WTC11 (cell line): ENCODE results near the gene MARK3. TPM values are rescaled to one million over a fixed set of nuclear protein-coding genes. Genes with fewer than 3 reads are reported as not detected.
A peak's percentile ranks its signal among the peaks of the same experiment; 100 is the strongest.

Source experiments
- ATAC-seq: fragments of 200-7000 bp; cut with Tn5 transposase; 2 replicates; pipeline ENCODE4 v1.10.0; 2021; ENCODE audit warnings: mild to moderate bottlenecking, moderate library complexity
- Bru-seq: library from RNA; stranded (reverse); fragments of 400-500 nt; gene quantifications from one replicate; lab custom pipeline; 2021; lab: Mats Ljungman, UMichigan
- CTCF ChIA-PET: fragments of 300-600 bp; sonication (Branson Sonifier 250); formaldehyde crosslinking; loops from one replicate; lab custom pipeline; 2021; ENCODE audit warnings: antibody characterized with exemption; lab: Charles Lee
- POLR2A ChIA-PET: fragments of 350-600 bp; sonication (Branson Sonifier 250); formaldehyde crosslinking; loops from one replicate; lab custom pipeline; 2021; ENCODE audit warnings: antibody characterized with exemption; lab: Charles Lee
- DNase-seq: peaks from one replicate; pipeline ENCODE4 v3.0.0; 2021; ENCODE audit warnings: low spot score
- H3K27ac Mint-ChIP-seq: 2 replicates; pipeline ENCODE4 v1.8.0; 2021; ENCODE audit warnings: mixed read lengths
- H3K27me3 Mint-ChIP-seq: 2 replicates; pipeline ENCODE4 v1.8.0; 2021; ENCODE audit warnings: low read depth, mild to moderate bottlenecking, moderate library complexity, mixed read lengths
- H3K36me3 Mint-ChIP-seq: 2 replicates; pipeline ENCODE4 v1.8.0; 2021; ENCODE audit warnings: mixed read lengths
- H3K4me1 Mint-ChIP-seq: 2 replicates; pipeline ENCODE4 v1.8.0; 2022; ENCODE audit warnings: mixed read lengths
- H3K4me3 Mint-ChIP-seq: 2 replicates; pipeline ENCODE4 v1.8.0; 2021; ENCODE audit warnings: mild to moderate bottlenecking, moderate library complexity, mixed read lengths
- H3K9me3 Mint-ChIP-seq: 2 replicates; pipeline ENCODE4 v1.8.0; 2021; ENCODE audit warnings: mixed read lengths
- ELF4 ChIP-seq: sonication (generic); formaldehyde crosslinking; IDR thresholded peaks from 2 replicates; pipeline ENCODE4 v1.8.1; 2022; ENCODE audit warnings: low read depth, mild to moderate bottlenecking, moderate library complexity, missing genetic modification reagents
- ETV6 ChIP-seq: sonication (generic); formaldehyde crosslinking; IDR thresholded peaks from 2 replicates; pipeline ENCODE4 v1.8.1; 2022; ENCODE audit warnings: mild to moderate bottlenecking, missing genetic modification reagents
- FOXP1 ChIP-seq: sonication (generic); formaldehyde crosslinking; IDR thresholded peaks from 2 replicates; pipeline ENCODE4 v1.8.0; 2022; ENCODE audit warnings: missing genetic modification reagents, mild to moderate bottlenecking, moderate library complexity, borderline replicate concordance
- KAT7 ChIP-seq: sonication (generic); formaldehyde crosslinking; IDR thresholded peaks from 2 replicates; pipeline ENCODE4 v1.8.1; 2023; ENCODE audit warnings: missing genetic modification reagents, mild to moderate bottlenecking, borderline replicate concordance
- MXD4 ChIP-seq: fragments of 250-450 bp; sonication (Bioruptor Pico); IDR thresholded peaks from 2 replicates; pipeline ENCODE4 v1.8.0; 2021; ENCODE audit warnings: mild to moderate bottlenecking, moderate library complexity, borderline replicate concordance
- NR1H2 ChIP-seq: sonication (generic); formaldehyde crosslinking; IDR thresholded peaks from 2 replicates; pipeline ENCODE4 v1.9.0; 2021; ENCODE audit warnings: mild to moderate bottlenecking, moderate library complexity, missing genetic modification reagents
- RELA ChIP-seq: sonication (generic); formaldehyde crosslinking; IDR thresholded peaks from 2 replicates; pipeline ENCODE4 v1.8.1; 2022; ENCODE audit warnings: missing genetic modification reagents, mild to moderate bottlenecking, borderline replicate concordance
- SMAD3 ChIP-seq: sonication (generic); formaldehyde crosslinking; IDR thresholded peaks from 2 replicates; pipeline ENCODE4 v1.8.0; 2022; ENCODE audit warnings: missing genetic modification reagents, mild to moderate bottlenecking, borderline replicate concordance
- TEAD1 ChIP-seq: sonication (generic); formaldehyde crosslinking; IDR thresholded peaks from 2 replicates; pipeline ENCODE4 v1.8.0; 2022; ENCODE audit warnings: mild to moderate bottlenecking, missing genetic modification reagents
- ZNF138 ChIP-seq: sonication (generic); formaldehyde crosslinking; conservative IDR thresholded peaks from 2 replicates; pipeline ENCODE4 v1.8.1; 2022; ENCODE audit warnings: mild to moderate bottlenecking, moderate library complexity, missing genetic modification reagents
- ZNF396 ChIP-seq: fragments of 250-450 bp; sonication (Bioruptor Pico); IDR thresholded peaks from 2 replicates; pipeline ENCODE4 v1.8.0; 2021; ENCODE audit warnings: mild to moderate bottlenecking, moderate library complexity, borderline replicate concordance
- ZNF416 ChIP-seq: fragments of 250-450 bp; sonication (Bioruptor Pico); IDR thresholded peaks from 2 replicates; pipeline ENCODE4 v1.9.0; 2021; ENCODE audit warnings: mild to moderate bottlenecking, inconsistent platforms
- ZNF671 ChIP-seq: fragments of 250-450 bp; sonication (Bioruptor Pico); IDR thresholded peaks from 2 replicates; pipeline ENCODE4 v1.8.0; 2021; ENCODE audit warnings: mild to moderate bottlenecking
- long read RNA-seq, 3 experiments: library from RNA in 1 of 3; library from capped mRNA in 1 of 3; library from polyadenylated mRNA in 1 of 3; unstranded in 2 of 3; stranded (forward) in 1 of 3; transcript quantifications; one replicate each; pipeline ENCODE4 v2.0.0, GENCODE V29; 2021
- total RNA-seq: library from RNA; stranded (reverse); gene quantifications from 3 replicates; pipeline ENCODE4 v1.2.3, GENCODE V29; 2021
- TF ChIP-seq, protein P1 (sequence below): fragments of 250-450 bp; sonication (Bioruptor Pico); IDR thresholded peaks from 2 replicates; pipeline ENCODE4 v1.8.0; 2021; ENCODE audit warnings: mild to moderate bottlenecking
- TF ChIP-seq, protein P2 (sequence below): sonication (generic); formaldehyde crosslinking; IDR thresholded peaks from 2 replicates; pipeline ENCODE4 v1.8.1; 2023; ENCODE audit warnings: mild to moderate bottlenecking, moderate library complexity, missing genetic modification reagents
- TF ChIP-seq, protein P3 (sequence below): fragments of 250-450 bp; sonication (Bioruptor Pico); IDR thresholded peaks from 2 replicates; pipeline ENCODE4 v2.1.2; 2022; ENCODE audit warnings: mild to moderate bottlenecking, moderate library complexity
- TF ChIP-seq, protein P4 (sequence below): sonication (generic); formaldehyde crosslinking; IDR thresholded peaks from 2 replicates; pipeline ENCODE4 v1.8.1; 2023; ENCODE audit warnings: mild to moderate bottlenecking, missing genetic modification reagents, moderate library complexity
- TF ChIP-seq, protein P5 (sequence below): sonication (generic); formaldehyde crosslinking; IDR thresholded peaks from 2 replicates; pipeline ENCODE4 v1.8.0; 2023; ENCODE audit warnings: missing genetic modification reagents
- TF ChIP-seq, protein P6 (sequence below): sonication (generic); formaldehyde crosslinking; IDR thresholded peaks from 2 replicates; pipeline ENCODE4 v1.8.0; 2023; ENCODE audit warnings: missing genetic modification reagents, mild to moderate bottlenecking, borderline replicate concordance
- TF ChIP-seq, protein P7 (sequence below): fragments of 250-450 bp; sonication (Bioruptor Pico); IDR thresholded peaks from 2 replicates; pipeline ENCODE4 v1.9.0; 2021; ENCODE audit warnings: mild to moderate bottlenecking
- TF ChIP-seq, protein P8 (sequence below): sonication (generic); formaldehyde crosslinking; IDR thresholded peaks from 2 replicates; pipeline ENCODE4 v1.8.1; 2023; ENCODE audit warnings: mild to moderate bottlenecking, missing genetic modification reagents, moderate library complexity

Gene MARK3
- total RNA-seq (82.2 to 93.7 TPM (median 83.0 TPM) in 3 replicates), Bru-seq, nascent RNA (percentile 79 among the genes with signal in this experiment)
- long read RNA-seq, experiment 1, transcript MARK3-205 (18 exons, 3,371 nt), result minor isoform, 7 of 462 reads
- long read RNA-seq, experiment 1, transcript MARK3-202 (16 exons, 3,283 nt), result major isoform, 250 of 462 reads
- long read RNA-seq, experiment 1, transcript MARK3-207 (17 exons, 2,298 nt), result minor isoform, 13 of 462 reads
- long read RNA-seq, experiment 1, transcript MARK3-201 (16 exons, 2,911 nt), result minor isoform, 60 of 462 reads
- long read RNA-seq, experiment 1, partial matches to known transcripts, result 20 of 462 reads
- long read RNA-seq, experiment 1, other reads (novel, unspliced or antisense), result 110 of 462 reads
- long read RNA-seq, experiment 2, transcript MARK3-202 (16 exons, 3,283 nt), result major isoform, 24 of 61 reads
- long read RNA-seq, experiment 2, partial matches to known transcripts, result 12 of 61 reads
- long read RNA-seq, experiment 2, other reads (novel, unspliced or antisense), result 19 of 61 reads
- long read RNA-seq, experiment 3, partial matches to known transcripts, result 21 of 25 reads
- long read RNA-seq, experiment 3, other reads (novel, unspliced or antisense), result 4 of 25 reads

DNA sequence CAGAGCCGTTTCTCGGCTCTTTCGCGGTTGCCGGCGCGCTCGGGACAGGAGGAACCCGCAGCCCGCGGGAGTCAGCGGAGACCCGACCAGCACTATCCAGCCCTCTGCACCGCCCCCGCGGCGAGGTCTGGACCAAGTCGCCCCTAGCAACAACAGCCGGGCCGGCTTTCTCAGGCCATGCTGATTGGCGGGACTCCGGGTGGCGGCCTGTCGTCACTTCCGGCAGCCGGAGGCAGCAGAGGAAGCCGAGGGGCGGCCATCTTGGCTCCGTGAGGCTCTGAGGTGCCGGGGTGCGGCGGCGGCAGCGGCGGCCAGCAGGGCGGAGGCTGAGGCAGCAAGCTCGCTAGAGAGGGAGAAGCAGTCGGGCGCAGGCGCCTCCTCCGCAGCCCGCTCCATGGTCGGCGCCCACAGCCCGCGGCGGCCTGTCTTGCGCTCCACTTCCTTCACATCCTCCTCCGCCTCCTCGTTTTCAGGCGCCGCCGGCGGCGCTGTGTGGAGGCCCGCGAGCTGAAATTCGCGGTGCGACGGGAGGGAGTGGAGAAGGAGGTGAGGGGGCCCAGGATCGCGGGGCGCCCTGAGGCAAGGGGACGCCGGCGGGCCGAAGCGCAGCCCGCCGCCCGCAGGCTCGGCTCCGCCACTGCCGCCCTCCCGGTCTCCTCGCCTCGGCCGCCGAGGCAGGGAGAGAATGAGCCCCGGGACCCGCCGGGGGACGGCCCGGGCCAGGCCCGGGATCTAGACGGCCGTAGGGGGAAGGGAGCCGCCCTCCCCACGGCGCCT, at the start of gene MARK3:
MARK3 (plus strand) TSS at position 264 of the 777 bp plus-strand sequence. CDS start 615 bp downstream, outside the sequence.
- Mint-ChIP-seq H3K9me3 (peaks cover 5% of the 10 kb centered on the region), H3K36me3 (peaks cover 5% of the 10 kb centered on the region), H3K4me3 (peak within 1 kb of the TSS; percentile 98), H3K4me1 (peaks cover 19% of the 10 kb centered on the region), H3K27ac (peak within 1 kb of the TSS; percentile 94), H3K27me3 (peaks cover 22% of the 10 kb centered on the region)
- peak; percentile 97 for ATAC-seq
- CTCF ChIA-PET, result interaction anchor here (1.0 to 1.8 kb wide), 3 partner anchors 8 to 38 kb away, joined by 3 to 4 read pairs (median 3); no protein-coding TSS in a partner anchor
- POLR2A ChIA-PET, result no interaction called here
- DNase-seq, result peak; percentile 98
- 0 out of 2 replicates have a peak, but pooled peaks have one; percentile 39 for TF ChIP-seq TEAD1
- no peak for TF ChIP-seq ZNF671
- TF ChIP-seq ZNF138 (CRISPR knock-in tag), result no peak
- TF ChIP-seq, protein P1, sequence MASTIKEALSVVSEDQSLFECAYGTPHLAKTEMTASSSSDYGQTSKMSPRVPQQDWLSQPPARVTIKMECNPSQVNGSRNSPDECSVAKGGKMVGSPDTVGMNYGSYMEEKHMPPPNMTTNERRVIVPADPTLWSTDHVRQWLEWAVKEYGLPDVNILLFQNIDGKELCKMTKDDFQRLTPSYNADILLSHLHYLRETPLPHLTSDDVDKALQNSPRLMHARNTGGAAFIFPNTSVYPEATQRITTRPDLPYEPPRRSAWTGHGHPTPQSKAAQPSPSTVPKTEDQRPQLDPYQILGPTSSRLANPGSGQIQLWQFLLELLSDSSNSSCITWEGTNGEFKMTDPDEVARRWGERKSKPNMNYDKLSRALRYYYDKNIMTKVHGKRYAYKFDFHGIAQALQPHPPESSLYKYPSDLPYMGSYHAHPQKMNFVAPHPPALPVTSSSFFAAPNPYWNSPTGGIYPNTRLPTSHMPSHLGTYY (CRISPR knock-in tag), result no peak
- peak; percentile 57 for TF ChIP-seq ETV6 (CRISPR knock-in tag)
- TF ChIP-seq ZNF416 (CRISPR knock-in tag), result no peak
- TF ChIP-seq RELA (CRISPR knock-in tag), result 0 out of 2 replicates have a peak, but pooled peaks have one; percentile 11
- TF ChIP-seq, protein P2, sequence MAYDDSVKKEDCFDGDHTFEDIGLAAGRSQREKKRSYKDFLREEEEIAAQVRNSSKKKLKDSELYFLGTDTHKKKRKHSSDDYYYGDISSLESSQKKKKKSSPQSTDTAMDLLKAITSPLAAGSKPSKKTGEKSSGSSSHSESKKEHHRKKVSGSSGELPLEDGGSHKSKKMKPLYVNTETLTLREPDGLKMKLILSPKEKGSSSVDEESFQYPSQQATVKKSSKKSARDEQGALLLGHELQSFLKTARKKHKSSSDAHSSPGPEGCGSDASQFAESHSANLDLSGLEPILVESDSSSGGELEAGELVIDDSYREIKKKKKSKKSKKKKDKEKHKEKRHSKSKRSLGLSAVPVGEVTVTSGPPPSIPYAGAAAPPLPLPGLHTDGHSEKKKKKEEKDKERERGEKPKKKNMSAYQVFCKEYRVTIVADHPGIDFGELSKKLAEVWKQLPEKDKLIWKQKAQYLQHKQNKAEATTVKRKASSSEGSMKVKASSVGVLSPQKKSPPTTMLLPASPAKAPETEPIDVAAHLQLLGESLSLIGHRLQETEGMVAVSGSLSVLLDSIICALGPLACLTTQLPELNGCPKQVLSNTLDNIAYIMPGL (CRISPR knock-in tag), result peak; percentile 86
- TF ChIP-seq, protein P3, sequence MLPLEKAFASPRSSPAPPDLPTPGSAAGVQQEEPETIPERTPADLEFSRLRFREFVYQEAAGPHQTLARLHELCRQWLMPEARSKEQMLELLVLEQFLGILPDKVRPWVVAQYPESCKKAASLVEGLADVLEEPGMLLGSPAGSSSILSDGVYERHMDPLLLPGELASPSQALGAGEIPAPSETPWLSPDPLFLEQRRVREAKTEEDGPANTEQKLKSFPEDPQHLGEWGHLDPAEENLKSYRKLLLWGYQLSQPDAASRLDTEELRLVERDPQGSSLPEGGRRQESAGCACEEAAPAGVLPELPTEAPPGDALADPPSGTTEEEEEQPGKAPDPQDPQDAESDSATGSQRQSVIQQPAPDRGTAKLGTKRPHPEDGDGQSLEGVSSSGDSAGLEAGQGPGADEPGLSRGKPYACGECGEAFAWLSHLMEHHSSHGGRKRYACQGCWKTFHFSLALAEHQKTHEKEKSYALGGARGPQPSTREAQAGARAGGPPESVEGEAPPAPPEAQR, result no peak
- TF ChIP-seq KAT7 (CRISPR knock-in tag), result 0 out of 2 replicates have a peak, but pooled peaks have one; percentile 20
- TF ChIP-seq SMAD3 (CRISPR knock-in tag), result 0 out of 2 replicates have a peak, but pooled peaks have one; percentile 16
- no peak for TF ChIP-seq NR1H2 (CRISPR knock-in tag)
- TF ChIP-seq, protein P4, sequence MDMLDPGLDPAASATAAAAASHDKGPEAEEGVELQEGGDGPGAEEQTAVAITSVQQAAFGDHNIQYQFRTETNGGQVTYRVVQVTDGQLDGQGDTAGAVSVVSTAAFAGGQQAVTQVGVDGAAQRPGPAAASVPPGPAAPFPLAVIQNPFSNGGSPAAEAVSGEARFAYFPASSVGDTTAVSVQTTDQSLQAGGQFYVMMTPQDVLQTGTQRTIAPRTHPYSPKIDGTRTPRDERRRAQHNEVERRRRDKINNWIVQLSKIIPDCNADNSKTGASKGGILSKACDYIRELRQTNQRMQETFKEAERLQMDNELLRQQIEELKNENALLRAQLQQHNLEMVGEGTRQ (CRISPR knock-in tag), result no peak
- TF ChIP-seq FOXP1 (CRISPR knock-in tag), result 0 out of 2 replicates have a peak, but pooled peaks have one; percentile 47
- TF ChIP-seq, protein P5, sequence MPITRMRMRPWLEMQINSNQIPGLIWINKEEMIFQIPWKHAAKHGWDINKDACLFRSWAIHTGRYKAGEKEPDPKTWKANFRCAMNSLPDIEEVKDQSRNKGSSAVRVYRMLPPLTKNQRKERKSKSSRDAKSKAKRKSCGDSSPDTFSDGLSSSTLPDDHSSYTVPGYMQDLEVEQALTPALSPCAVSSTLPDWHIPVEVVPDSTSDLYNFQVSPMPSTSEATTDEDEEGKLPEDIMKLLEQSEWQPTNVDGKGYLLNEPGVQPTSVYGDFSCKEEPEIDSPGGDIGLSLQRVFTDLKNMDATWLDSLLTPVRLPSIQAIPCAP, result no peak
- TF ChIP-seq MXD4 (CRISPR knock-in tag), result no peak
- TF ChIP-seq, protein P6, sequence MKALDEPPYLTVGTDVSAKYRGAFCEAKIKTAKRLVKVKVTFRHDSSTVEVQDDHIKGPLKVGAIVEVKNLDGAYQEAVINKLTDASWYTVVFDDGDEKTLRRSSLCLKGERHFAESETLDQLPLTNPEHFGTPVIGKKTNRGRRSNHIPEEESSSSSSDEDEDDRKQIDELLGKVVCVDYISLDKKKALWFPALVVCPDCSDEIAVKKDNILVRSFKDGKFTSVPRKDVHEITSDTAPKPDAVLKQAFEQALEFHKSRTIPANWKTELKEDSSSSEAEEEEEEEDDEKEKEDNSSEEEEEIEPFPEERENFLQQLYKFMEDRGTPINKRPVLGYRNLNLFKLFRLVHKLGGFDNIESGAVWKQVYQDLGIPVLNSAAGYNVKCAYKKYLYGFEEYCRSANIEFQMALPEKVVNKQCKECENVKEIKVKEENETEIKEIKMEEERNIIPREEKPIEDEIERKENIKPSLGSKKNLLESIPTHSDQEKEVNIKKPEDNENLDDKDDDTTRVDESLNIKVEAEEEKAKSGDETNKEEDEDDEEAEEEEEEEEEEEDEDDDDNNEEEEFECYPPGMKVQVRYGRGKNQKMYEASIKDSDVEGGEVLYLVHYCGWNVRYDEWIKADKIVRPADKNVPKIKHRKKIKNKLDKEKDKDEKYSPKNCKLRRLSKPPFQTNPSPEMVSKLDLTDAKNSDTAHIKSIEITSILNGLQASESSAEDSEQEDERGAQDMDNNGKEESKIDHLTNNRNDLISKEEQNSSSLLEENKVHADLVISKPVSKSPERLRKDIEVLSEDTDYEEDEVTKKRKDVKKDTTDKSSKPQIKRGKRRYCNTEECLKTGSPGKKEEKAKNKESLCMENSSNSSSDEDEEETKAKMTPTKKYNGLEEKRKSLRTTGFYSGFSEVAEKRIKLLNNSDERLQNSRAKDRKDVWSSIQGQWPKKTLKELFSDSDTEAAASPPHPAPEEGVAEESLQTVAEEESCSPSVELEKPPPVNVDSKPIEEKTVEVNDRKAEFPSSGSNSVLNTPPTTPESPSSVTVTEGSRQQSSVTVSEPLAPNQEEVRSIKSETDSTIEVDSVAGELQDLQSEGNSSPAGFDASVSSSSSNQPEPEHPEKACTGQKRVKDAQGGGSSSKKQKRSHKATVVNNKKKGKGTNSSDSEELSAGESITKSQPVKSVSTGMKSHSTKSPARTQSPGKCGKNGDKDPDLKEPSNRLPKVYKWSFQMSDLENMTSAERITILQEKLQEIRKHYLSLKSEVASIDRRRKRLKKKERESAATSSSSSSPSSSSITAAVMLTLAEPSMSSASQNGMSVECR (CRISPR knock-in tag), result 0 out of 2 replicates have a peak, but pooled peaks have one; percentile 6
- TF ChIP-seq ZNF396 (CRISPR knock-in tag), result no peak
- TF ChIP-seq, protein P7, sequence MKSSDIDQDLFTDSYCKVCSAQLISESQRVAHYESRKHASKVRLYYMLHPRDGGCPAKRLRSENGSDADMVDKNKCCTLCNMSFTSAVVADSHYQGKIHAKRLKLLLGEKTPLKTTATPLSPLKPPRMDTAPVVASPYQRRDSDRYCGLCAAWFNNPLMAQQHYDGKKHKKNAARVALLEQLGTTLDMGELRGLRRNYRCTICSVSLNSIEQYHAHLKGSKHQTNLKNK (CRISPR knock-in tag), result no peak
- TF ChIP-seq, protein P8, sequence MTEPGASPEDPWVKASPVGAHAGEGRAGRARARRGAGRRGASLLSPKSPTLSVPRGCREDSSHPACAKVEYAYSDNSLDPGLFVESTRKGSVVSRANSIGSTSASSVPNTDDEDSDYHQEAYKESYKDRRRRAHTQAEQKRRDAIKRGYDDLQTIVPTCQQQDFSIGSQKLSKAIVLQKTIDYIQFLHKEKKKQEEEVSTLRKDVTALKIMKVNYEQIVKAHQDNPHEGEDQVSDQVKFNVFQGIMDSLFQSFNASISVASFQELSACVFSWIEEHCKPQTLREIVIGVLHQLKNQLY (CRISPR knock-in tag), result no peak
- no peak for TF ChIP-seq ELF4 (CRISPR knock-in tag)
